Stimulated activated CD8-positive, alpha-beta memory T cell treated with anti-CD3 and anti-CD28 coated beads, Interleukin-7, amount 100 ng/mL, for 48 hours (primary cell): ENCODE data around the gene SHD.
"Not testable (repeated sequence)": the region's sequence is repeated elsewhere in the genome, so short reads cannot be mapped to it uniquely, and the experiment has no call there.

ENCODE experiments used
- DNase-seq, 2 donors: peaks; one replicate each; pipeline ENCODE4 v3.0.0-alpha.2; 2020; ENCODE audit warnings: low read depth in 1 of 2; ENCODE audit errors: extremely low read depth in 1 of 2

The SHD gene

DNA sequence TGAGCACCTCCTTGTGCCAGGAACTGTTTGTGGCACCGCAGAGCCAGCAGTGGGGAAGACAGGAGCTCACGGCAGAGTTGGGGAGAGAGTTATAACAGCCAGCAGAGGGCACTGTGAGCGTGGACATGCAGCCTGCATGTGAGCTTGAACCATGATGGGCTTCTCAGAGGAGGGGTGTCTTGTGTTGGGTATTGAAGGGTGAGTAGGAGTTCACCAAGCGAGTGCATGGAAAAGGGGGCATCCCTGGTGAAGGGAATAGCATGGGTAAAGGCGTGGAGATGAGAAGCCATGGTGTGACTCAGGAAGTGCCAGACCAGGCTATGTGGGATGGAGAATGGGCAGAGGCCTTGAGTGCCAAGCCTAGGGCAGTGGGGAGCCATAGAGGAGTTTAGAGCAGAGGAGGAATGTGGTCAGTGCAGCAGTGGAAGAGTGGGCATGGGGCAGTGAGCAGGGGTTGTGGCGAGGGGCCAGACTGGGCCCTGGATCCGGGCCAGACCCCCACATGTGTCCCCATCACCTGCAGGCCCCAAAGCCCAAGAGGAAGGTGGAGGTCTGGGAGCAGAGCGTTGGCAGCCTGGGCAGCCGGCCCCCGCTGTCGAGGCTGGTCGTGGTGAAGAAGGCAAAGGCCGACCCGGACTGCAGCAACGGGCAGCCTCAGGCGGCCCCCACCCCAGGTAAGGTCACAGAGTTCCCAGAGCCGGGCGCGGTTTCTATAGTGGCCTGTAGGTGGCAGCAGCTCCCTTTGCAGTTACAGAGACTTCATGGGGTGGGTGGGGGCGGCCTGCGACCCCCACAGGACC lies 11.8 kb upstream of the SHD start:
- DNase-seq: peak in 1 of 2 donors; percentile 34

DNA sequence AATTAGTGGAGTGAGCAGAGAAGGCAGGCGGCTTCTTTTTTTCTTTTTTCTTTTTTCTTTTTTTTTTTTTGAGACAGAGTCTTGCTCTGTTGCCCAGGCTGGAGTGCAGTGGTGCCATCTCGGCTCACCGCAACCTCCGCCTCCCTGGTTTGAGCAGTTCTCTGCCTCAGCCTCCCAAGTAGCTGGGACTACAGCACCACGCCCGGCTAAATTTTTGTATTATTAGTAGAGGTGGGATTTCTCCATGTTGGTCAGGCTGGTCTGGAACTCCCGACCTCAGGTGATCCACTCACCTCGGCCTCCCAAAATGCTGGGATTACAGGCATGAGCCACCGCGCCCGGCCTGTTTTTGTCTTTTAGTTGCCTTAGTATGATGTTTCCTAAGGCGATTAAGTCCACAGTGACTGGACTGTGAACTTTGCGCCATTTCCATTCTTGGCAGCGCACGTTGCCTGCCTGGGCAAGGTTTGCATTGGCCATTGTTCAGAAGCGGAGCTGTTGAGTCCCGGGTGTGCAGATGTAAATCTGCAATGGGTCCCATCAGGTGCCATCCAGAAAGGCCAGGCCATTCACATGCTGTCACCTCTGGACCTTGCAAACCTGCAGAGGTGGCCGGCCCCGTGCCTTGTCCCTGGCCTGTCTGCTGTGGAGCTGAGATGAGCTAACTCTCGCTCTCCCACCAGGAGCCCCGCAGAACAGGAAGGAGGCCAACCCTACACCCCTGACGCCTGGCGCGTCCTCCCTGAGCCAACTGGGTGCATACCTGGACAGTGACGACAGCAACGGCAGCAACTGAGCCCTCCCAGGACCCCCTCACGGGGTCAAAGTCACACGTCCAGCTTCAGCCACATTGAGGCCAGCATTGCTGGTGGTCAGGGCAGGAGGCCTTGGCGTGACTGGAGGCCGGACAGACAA lies 10.9 kb upstream of the SHD start:
- DNase-seq: no peak

GRCh38 chr19:4268816-4269430 lies 10.1 kb upstream of the SHD start:
- DNase-seq: no peak

DNA sequence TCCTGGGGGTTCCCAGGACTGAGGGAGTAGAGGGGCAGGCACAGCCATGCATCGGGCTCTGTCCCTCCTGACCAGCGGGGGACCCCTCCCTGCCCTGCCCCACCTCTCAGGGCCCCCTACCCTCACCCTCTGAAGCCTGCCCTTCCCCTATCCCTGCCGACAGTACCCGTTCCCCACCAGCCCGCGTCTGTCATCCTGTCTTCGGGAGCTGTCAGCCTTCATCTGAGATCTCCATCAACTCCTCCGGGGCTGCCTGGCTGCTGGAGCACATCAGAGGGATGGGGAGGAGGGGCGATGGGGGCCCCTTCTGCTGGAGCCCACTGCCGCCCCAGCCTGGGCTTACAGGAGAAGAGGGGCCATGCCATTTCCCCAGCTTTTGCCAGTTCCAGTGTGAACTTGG lies 6.2 kb upstream of the SHD start:
- DNase-seq: no peak

GRCh38 chr19:4274321-4274686 lies 4.8 kb upstream of the SHD start:
- not testable (repeated sequence) for DNase-seq

- no peak for DNase-seq
These were observed 1.8 kb upstream of the SHD start for GRCh38 chr19:4277191-4277696.

DNA sequence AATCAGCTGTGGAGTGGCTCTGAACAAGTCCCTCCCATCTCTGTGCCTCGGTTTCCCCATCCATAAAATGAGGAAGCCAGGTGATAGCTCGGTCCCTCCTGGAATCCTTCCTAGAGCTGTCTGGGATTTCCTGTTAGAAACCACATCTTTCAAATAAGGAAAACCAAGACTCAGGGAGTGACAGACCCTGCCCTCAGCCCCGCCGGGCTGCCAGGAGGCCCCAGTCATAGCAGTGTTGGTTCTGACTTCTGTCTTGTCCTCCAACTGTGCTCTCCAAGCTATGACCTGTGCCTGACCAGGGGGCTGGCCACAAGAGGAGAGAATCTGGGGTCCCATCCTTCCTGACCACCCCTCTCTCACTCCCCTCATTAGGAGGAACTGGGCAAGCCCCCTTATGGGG lies 1.1 kb upstream of the SHD start:
- no peak for DNase-seq

GRCh38 chr19:4279267-4279529 lies 132 bp downstream of the SHD start:
- DNase-seq: no peak

- DNase-seq: no peak
These were observed 710 bp downstream of the SHD start for GRCh38 chr19:4279530-4280422.

GRCh38 chr19:4284176-4284958 lies 5.3 kb downstream of the SHD start:
- DNase-seq: no peak

- no peak for DNase-seq
These were observed 5.9 kb downstream of the SHD start for GRCh38 chr19:4284974-4285373.

- DNase-seq: not testable (repeated sequence)
These were observed 7.1 kb downstream of the SHD start for GRCh38 chr19:4286141-4286540.

GRCh38 chr19:4288091-4288777 lies 9.2 kb downstream of the SHD start:
- DNase-seq: no peak

DNA sequence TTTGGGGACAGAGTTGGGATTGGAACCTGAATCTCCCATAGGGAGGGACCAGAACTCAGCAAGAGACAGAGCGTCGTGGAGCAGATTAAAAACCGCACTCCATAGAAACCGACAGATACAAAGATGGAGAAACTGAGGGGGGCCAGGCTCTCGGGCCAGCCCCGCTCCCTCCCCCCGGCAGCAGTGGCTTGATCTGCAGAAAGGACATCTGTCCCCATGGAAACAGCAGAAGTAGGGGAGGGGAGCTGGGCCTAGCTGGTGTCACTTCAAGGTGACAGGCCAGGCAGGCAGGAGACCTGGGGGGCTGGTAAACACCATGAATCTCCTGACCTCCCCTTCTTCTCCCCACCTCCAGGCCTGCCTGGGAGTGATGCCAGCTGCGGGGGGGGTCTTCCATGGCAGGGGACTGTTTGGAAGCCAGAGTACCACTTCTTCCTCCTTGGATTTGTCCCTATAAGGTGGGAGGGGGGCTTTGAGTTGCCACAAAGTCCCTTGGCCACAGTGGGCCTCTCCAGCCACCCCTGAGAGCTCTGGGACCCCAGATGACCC lies 12.2 kb downstream of the SHD start:
- no peak for DNase-seq

DNA sequence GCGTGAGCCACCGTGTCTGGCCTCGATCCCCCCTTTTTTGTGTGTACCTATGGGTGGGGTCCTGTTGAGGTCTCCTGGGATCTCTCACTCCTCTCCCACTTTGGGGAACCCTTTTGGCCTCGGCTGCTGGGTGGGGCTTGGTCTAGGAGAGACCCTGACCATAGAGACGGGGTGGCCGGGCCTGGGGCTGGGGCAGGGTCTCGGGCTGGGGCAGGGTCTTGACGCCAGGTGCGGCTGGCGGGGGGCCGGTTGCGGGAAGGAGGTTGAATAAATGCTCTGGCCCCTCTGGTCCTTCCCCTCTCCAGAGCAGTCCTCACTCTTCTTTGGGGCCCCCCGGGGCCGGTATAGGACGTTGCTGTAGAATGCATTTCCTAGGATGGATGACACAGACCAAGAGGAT lies 13.4 kb downstream of the SHD start:
- no peak for DNase-seq

DNA sequence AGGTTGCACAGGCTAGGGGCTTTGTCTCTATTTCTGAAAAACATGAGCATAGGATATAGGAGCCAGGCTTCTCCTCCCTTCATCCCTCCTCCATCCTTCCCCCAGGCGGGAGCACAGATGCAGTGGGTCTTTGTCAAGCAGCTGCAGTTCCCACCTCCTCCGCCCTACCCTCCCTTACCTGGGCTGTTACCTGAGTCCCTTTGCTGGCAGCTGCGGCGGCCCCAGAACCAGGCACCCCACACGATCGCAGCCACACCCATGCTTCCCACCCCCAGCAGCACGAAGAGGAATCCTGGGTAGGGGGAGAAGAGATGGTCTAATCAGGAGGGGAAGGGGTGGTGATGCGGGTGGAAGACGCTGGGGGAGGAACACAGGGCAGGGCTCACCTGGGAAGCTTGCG lies 15.3 kb downstream of the SHD start:
- DNase-seq: no peak

GRCh38 chr19:4295972-4296771 lies 17.1 kb downstream of the SHD start:
- DNase-seq: no peak
